Spleen (tissue), 11 donors: ENCODE measurements around the gene STXBP4. TPM values are rescaled to one million over a fixed set of nuclear protein-coding genes. Genes with fewer than 3 reads are reported as not detected.

Experiments
- DNase-seq: peaks from one replicate; pipeline ENCODE4 v3.0.0-alpha.2; 2020
- H3K27ac ChIP-seq, 8 donors: fragments of 200-600 bp; sonication (generic) in 7 of 8; 1 replicate in 4 of 8; 2 replicates in 4 of 8; pipeline versions ENCODE4 v1.5.0 to v1.8.0; 2016 to 2021; ENCODE audit warnings: inconsistent platforms in 4 of 8, mild to moderate bottlenecking in 4 of 8, moderate library complexity in 1 of 8
- H3K27me3 ChIP-seq, 7 donors: fragments of 200-600 bp; sonication (generic) in 6 of 7; replicated peaks in 1 of 7; 1 replicate in 4 of 7; 2 replicates in 3 of 7; pipeline versions ENCODE4 v1.5.0 to v1.8.0; 2016 to 2021; ENCODE audit warnings: inconsistent platforms in 3 of 7, mild to moderate bottlenecking in 1 of 7
- H3K36me3 ChIP-seq, 6 donors: fragments of 200-600 bp; sonication (generic) in 5 of 6; 1 replicate in 4 of 6; 2 replicates in 2 of 6; pipeline versions ENCODE4 v1.5.0 to v1.8.0; 2016 to 2021; ENCODE audit warnings: inconsistent platforms in 2 of 6
- H3K4me1 ChIP-seq, 6 donors: fragments of 200-600 bp; sonication (generic) in 5 of 6; 1 replicate in 3 of 6; 2 replicates in 3 of 6; pipeline versions ENCODE4 v1.5.0 to v1.8.0; 2016 to 2021; ENCODE audit warnings: inconsistent platforms in 3 of 6
- H3K4me3 ChIP-seq, 8 donors: fragments of 200-600 bp; sonication (generic) in 7 of 8; 1 replicate in 4 of 8; 2 replicates in 4 of 8; pipeline versions ENCODE4 v1.5.0 to v1.8.0; 2016 to 2021; ENCODE audit warnings: inconsistent platforms in 4 of 8, mild to moderate bottlenecking in 4 of 8, moderate library complexity in 2 of 8
- H3K9me3 ChIP-seq, 8 donors: fragments of 200-600 bp; sonication (generic) in 7 of 8; 1 replicate in 4 of 8; 2 replicates in 4 of 8; pipeline versions ENCODE4 v1.5.0 to v1.8.0; 2016 to 2021; ENCODE audit warnings: inconsistent platforms in 4 of 8
- CTCF ChIP-seq, 11 experiments: fragments of 200-600 bp in 7 of 11; fragments of 450-650 bp in 4 of 11; sonication (generic) in 4 of 11; IDR thresholded peaks in 8 of 11; conservative IDR thresholded peaks in 3 of 11; 1 replicate in 7 of 11; 2 replicates in 4 of 11; pipeline versions ENCODE4 v1.4.0 to v1.8.0; 2016 to 2021; ENCODE audit warnings: antibody characterized with exemption in 11 of 11, inconsistent platforms in 4 of 11, mild to moderate bottlenecking in 1 of 11
- POLR2A ChIP-seq, 3 donors: fragments of 450-650 bp; IDR thresholded peaks; one replicate each; pipeline ENCODE4 v1.5.1; 2017; ENCODE audit warnings: antibody characterized with exemption in 3 of 3, mild to moderate bottlenecking in 1 of 3
- POLR2AphosphoS5 ChIP-seq, 3 donors: sonication (generic); formaldehyde crosslinking; IDR thresholded peaks; one replicate each; pipeline ENCODE4 v1.5.1; 2017; ENCODE audit warnings: antibody characterized with exemption in 3 of 3
- WGBS, 5 donors: extraction: QIAGEN DNeasy Blood & Tissue Kit in 3 of 5; methylation state at CpG; one replicate each; pipeline versions ENCODE4 v1.1.5 to v1.1.7; 2013 to 2018; 5-methylcytosine and 5-hydroxymethylcytosine counted together
- intact Hi-C: fragments of 100-400 bp; cut with DNase I; formaldehyde crosslinking; loops from one replicate; pipeline ENCODE4 v1.15.0; 2023; ENCODE audit warnings: low total_unique reads
- polyA plus RNA-seq, 3 donors: library from polyadenylated mRNA; stranded (reverse); fragments of 200-250 nt; gene quantifications; one replicate each; pipeline ENCODE4 v1.2.1, GENCODE V29; 2013
- total RNA-seq, 7 donors: library from RNA; depleted of rRNA in 3 of 7; stranded (reverse); fragments of >200 nt in 3 of 7; fragmentation: NEBNext Ultra II Directional in 4 of 7; extraction: Animal tissue kit (Norgen Biotek cat#: 25700) in 4 of 7; gene quantifications; one replicate each; pipeline versions ENCODE4 v1.1.0 to v1.2.1, GENCODE V29; 2016 to 2021
- donor health status: healthy with polysubstance abuse.
- donor health status: DM: no; HTN: no; CAD: no; lungs with moderate emphysema.
- donor health status: DM: no; HTN: no; CAD: no.
- donor health status: Bipolar disorder and iron deficiency.
- donor health status: healthy.
- donor health status: DM: no; HTN: no; CAD: no.
- donor health status: DM: yes; HTN: yes; CAD: no.

Gene STXBP4
- total and polyA plus RNA-seq, 10 donors = 0.67 to 45.5 (median 7.3) TPM

GRCh38 chr17:54968988-54969332 is 395 bp downstream of the STXBP4 start:
- DNase-seq = no peak
- peak overlapping the region; percentile 74 to 90 (median 85) for H3K27ac ChIP-seq

GRCh38 chr17:54969658-54970572 is 1.4 kb downstream of the STXBP4 start:
- intact Hi-C loops = no loop called here
- Histone ChIP-seq H3K36me3 (peaks cover 0 to 8% (median 0%) of the 10 kb centered on the region in 6 donors), H3K9me3 (no peaks in the 10 kb centered on the region), H3K4me3 (peak overlapping the region in 6 of 8 donors; percentile 70 to 96 (median 91)), H3K27ac (peak overlapping the region in 7 of 8 donors; percentile 78 to 90 (median 86)), H3K27me3 (no peaks in the 10 kb centered on the region), H3K4me1 (peaks cover 10 to 47% (median 32%) of the 10 kb centered on the region in 6 donors)
- TF ChIP-seq CTCF (IDR thresholded peaks at IDR 0.05 in 8 of 11, conservative IDR thresholded peaks at IDR 0.05 in 3 of 11) (no peak), POLR2A (IDR thresholded peaks at IDR 0.05) (no peak), POLR2AphosphoS5 (IDR thresholded peaks at IDR 0.05) (no peak)
- no peak for DNase-seq
- WGBS, 5 donors = 43 to 64% (median 48%) methylated on average over 7 of the region's 7 CpGs

More at GRCh38 chr17:54968988-54969332, 395 bp downstream of the STXBP4 start:
- TF ChIP-seq POLR2A (IDR thresholded peaks at IDR 0.05) (no peak), POLR2AphosphoS5 (IDR thresholded peaks at IDR 0.05) (no peak), CTCF (IDR thresholded peaks at IDR 0.05 in 8 of 11, conservative IDR thresholded peaks at IDR 0.05 in 3 of 11) (no peak)
- intact Hi-C loops = no loop called here
- 0% methylated on average over 11 to 13 of the region's 13 CpGs for WGBS, 5 donors
- Histone ChIP-seq H3K4me1 (peaks cover 10 to 50% (median 32%) of the 10 kb centered on the region in 6 donors), H3K4me3 (peak overlapping the region; percentile 70 to 97 (median 92)), H3K27me3 (no peaks in the 10 kb centered on the region), H3K9me3 (no peaks in the 10 kb centered on the region), H3K36me3 (peaks cover 0 to 17% (median 4%) of the 10 kb centered on the region in 6 donors)

- no peak for DNase-seq
- Histone ChIP-seq H3K27ac (no peak overlapping the region), H3K27me3 (no peaks in the 10 kb centered on the region), H3K36me3 (no peaks in the 10 kb centered on the region), H3K4me3 (no peak overlapping the region), H3K4me1 (peaks cover 10 to 37% (median 29%) of the 10 kb centered on the region in 6 donors), H3K9me3 (no peaks in the 10 kb centered on the region)
- intact Hi-C loops = no loop called here
- TF ChIP-seq POLR2A (IDR thresholded peaks at IDR 0.05) = no peak
- TF ChIP-seq CTCF (IDR thresholded peaks at IDR 0.05 in 8 of 11, conservative IDR thresholded peaks at IDR 0.05 in 3 of 11) = no peak
- TF ChIP-seq POLR2AphosphoS5 (IDR thresholded peaks at IDR 0.05) = no peak
These were observed 2.6 kb downstream of the STXBP4 start for GRCh38 chr17:54971147-54971546.

GRCh38 chr17:54971901-54972300 is 3.3 kb downstream of the STXBP4 start:
- intact Hi-C loops = no loop called here
- H3K4me1 ChIP-seq = peaks cover 10 to 30% (median 21%) of the 10 kb centered on the region in 6 donors
- no peaks in the 10 kb centered on the region for H3K9me3 ChIP-seq
- DNase-seq = no peak
- no peaks in the 10 kb centered on the region for H3K36me3 ChIP-seq
- 80 to 93% (median 90%) methylated on average over 3 of the region's 3 CpGs for WGBS, 5 donors
- no peaks in the 10 kb centered on the region for H3K27me3 ChIP-seq
- H3K27ac ChIP-seq = no peak overlapping the region
- TF ChIP-seq POLR2A (IDR thresholded peaks at IDR 0.05) = no peak
- no peak for TF ChIP-seq POLR2AphosphoS5 (IDR thresholded peaks at IDR 0.05)
- TF ChIP-seq CTCF (IDR thresholded peaks at IDR 0.05 in 8 of 11, conservative IDR thresholded peaks at IDR 0.05 in 3 of 11) = no peak
- no peak overlapping the region for H3K4me3 ChIP-seq
